ENCODE measurements around the gene VWA5B1.
"Not testable (repeated sequence)": the region's sequence is repeated elsewhere in the genome, so short reads cannot be mapped to it uniquely, and the experiment has no call there.

The VWA5B1 gene

DNA sequence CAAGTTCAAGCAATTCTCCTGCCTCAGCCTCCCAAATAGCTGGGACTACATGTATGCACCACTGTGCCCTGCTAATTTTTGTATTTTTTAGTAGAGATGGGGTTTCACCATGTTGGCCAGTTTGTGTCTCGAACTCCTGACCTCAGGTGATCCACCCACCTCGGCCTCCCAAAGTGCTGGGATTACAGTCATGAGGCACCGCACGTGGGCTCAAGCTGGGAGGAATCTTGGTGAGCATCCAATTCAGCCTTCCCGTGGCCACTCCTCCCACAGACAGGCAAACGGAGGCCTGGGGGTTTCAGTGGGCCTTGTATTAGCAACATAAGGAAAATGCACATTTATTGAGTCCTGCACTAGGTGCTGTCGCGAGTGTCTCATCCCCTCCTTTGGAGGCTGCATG lies 24.5 kb upstream of the VWA5B1 start:
- H3K36me3 ChIP-seq (ENCODE audit: insufficient read depth, low read length): no peaks in the 10 kb centered on the region
- peaks cover 27% of the 10 kb centered on the region for H3K27me3 ChIP-seq (ENCODE audit: control insufficient read depth, insufficient read depth, low read length)
- no peak overlapping the region for H3K4me2 ChIP-seq (ENCODE audit: low read length)
- H3K9me3 ChIP-seq (replicated peaks; ENCODE audit: low read length): no peaks in the 10 kb centered on the region
- no peaks in the 10 kb centered on the region for H3K4me1 ChIP-seq (ENCODE audit: control insufficient read depth, insufficient read depth, low read length)
- H3K4me3 ChIP-seq (ENCODE audit: low read length): no peak overlapping the region
- no peak overlapping the region for H3K9ac ChIP-seq (ENCODE audit: low read depth, low read length)

DNA sequence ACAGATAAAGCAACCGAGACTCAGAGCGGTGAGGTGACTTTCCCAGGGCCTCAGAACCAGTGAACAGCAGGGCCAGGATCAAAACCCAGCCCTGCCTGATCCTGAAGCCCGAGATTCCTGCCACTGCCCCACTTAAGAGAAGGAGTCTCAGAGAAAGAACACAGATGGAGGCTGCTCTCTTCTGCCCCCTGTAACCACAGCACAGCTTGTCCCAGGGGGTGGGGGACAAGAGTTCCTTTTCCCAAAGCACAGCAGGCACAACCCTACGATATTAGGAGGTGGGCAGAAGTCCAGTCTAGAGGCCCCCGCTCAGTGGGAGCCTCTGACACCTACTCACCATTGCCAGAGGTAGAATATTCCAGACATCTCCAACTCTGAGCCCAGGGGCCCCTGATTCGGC lies 24.0 kb upstream of the VWA5B1 start:
- Histone ChIP-seq H3K4me2 (ENCODE audit: low read length) (no peak overlapping the region), H3K27me3 (ENCODE audit: control insufficient read depth, insufficient read depth, low read length) (peaks cover 22% of the 10 kb centered on the region), H3K36me3 (ENCODE audit: insufficient read depth, low read length) (no peaks in the 10 kb centered on the region), H3K9me3 (replicated peaks; ENCODE audit: low read length) (no peaks in the 10 kb centered on the region), H3K4me3 (ENCODE audit: low read length) (no peak overlapping the region), H3K9ac (ENCODE audit: low read depth, low read length) (no peak overlapping the region), H3K4me1 (ENCODE audit: control insufficient read depth, insufficient read depth, low read length) (no peaks in the 10 kb centered on the region)

DNA sequence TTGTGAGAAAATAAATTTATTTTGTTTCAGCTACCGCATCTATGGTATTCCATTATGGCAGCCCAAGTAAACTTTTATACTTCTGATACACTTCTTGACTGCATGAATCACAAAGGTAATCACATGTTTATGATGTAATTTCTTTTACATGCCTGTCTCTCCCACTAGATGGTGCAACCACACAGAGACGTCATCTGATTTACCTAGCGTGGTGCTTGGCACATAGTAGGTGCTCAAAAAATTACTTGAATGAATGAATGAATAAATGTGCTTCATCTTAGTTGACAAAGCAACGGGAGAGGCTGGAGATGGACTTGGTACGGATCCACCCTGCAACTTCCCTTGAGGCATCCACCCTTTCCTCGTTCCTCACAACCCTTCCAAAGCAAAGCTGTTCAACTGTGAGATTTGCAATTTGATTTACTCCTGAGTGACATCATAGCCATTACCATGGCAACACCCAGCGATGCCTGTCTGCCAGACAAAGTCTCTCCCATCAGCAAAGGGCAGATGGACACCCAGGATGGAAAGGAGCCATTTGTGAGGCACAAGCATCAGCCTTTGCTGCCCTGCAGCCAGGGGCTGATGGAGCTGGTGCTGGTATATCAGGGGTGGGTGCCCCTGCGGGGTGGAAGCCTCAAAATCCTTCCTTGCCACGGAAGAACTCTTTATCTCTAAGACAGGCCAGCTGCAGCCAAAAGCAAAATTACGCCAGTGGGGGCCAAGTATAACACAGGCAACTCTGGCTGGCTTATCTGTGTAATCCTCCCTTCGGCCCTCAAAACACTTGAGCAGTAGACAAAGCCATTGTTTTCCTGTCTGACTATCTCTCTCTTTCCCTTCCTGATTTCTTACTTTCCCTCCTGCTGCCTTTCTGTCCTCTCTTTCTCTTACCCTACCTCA lies 18.9 kb upstream of the VWA5B1 start:
- Histone ChIP-seq H3K9ac (ENCODE audit: low read depth, low read length) (no peak overlapping the region), H3K9me3 (replicated peaks; ENCODE audit: low read length) (no peaks in the 10 kb centered on the region), H3K4me3 (ENCODE audit: low read length) (no peak overlapping the region), H3K4me2 (ENCODE audit: low read length) (no peak overlapping the region), H3K36me3 (ENCODE audit: insufficient read depth, low read length) (no peaks in the 10 kb centered on the region), H3K27me3 (ENCODE audit: control insufficient read depth, insufficient read depth, low read length) (peaks cover 13% of the 10 kb centered on the region), H3K4me1 (ENCODE audit: control insufficient read depth, insufficient read depth, low read length) (no peaks in the 10 kb centered on the region)

DNA sequence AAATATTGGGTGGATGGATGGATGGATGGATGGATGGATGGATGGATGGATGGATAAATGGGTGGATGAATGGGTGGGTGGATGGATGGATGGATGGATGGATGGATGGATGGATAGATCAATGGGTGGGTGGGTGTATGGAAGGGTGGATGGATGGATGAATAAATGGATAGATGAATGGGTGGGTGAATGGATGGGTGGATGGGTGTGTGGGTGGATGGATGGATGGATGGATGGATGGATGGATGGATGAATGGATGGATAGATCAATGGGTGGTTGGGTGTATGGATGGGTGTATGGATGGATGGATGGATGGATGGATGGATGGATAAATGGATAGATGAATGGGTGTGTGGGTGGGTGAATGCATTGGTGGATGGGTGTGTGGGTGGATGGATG lies 17.0 kb upstream of the VWA5B1 start:
- H3K9ac ChIP-seq (ENCODE audit: low read depth, low read length); H3K4me1 ChIP-seq (ENCODE audit: control insufficient read depth, insufficient read depth, low read length); H3K36me3 ChIP-seq (ENCODE audit: insufficient read depth, low read length); H3K9me3 ChIP-seq (replicated peaks; ENCODE audit: low read length); H3K4me2 ChIP-seq (ENCODE audit: low read length); H3K4me3 ChIP-seq (ENCODE audit: low read length): not testable (repeated sequence)
- peaks cover 14% of the 10 kb centered on the region for H3K27me3 ChIP-seq (ENCODE audit: control insufficient read depth, insufficient read depth, low read length)

DNA sequence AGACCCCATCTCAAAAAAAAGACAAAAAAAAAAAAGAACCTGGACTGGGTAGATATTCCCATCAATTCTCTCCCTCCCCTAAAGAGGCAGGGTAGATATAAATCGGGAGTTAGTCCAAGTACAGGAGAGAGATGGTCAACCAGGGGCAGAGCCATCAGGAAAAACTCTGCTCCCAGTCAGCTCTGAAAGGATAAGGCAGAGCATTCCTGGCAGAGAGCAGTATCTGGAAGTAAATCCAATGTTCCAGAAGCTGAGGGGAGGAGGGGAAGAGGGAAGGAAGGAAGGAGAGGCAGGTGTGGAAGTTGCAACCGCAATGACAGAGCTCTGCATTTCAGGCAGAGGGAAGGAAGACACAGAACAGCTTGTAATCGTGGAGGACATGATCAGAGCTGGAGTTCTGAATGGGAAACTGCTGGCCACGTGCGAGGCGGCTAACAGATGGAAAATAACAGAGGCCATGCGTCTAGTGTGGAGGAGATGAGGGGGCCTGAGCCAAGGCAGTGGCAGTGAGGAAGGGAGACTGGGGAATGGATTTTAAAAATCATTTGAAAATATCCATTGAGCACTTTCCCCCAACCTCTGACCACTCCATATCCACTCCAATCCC lies 15.3 kb upstream of the VWA5B1 start:
- no peak overlapping the region for H3K9ac ChIP-seq (ENCODE audit: low read depth, low read length)
- H3K4me2 ChIP-seq (ENCODE audit: low read length): no peak overlapping the region
- H3K9me3 ChIP-seq (replicated peaks; ENCODE audit: low read length): no peaks in the 10 kb centered on the region
- no peak overlapping the region for H3K4me3 ChIP-seq (ENCODE audit: low read length)
- peaks cover 9% of the 10 kb centered on the region for H3K27me3 ChIP-seq (ENCODE audit: control insufficient read depth, insufficient read depth, low read length)
- no peaks in the 10 kb centered on the region for H3K36me3 ChIP-seq (ENCODE audit: insufficient read depth, low read length)
- peaks cover 4% of the 10 kb centered on the region for H3K4me1 ChIP-seq (ENCODE audit: control insufficient read depth, insufficient read depth, low read length)

DNA sequence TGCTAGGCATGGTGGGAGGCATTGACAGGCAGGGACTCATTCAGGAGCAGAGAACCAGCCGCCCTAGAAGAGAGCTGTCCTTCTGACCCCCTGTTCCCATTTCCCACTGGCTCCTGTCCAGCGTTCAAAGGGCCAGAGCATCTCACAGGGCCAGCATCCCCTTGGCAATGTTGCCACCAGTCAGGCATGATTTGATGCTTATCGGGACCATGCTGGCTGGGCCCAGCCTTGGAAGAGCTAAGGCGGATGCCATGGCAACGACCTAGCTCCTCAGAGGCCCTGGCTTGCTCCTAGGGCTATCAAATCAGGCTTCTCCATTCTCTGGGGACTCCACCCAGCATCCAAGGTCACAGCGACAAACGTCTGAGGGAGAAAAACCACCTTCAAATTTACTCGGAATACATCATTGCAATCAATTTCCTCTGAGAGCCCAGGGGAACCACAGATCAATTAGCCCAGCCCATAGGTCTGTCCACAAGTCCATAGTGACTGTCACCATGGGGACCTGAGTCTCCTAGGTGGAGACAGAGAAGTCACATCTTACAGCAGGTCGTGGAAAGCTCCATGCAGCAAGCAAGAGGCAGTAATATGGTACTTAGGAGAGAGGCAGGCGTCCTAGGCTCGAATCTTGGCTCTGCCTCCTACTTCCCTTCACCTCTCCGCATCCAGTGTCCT lies 14.1 kb upstream of the VWA5B1 start:
- H3K4me1 ChIP-seq (ENCODE audit: control insufficient read depth, insufficient read depth, low read length): peaks cover 4% of the 10 kb centered on the region

DNA sequence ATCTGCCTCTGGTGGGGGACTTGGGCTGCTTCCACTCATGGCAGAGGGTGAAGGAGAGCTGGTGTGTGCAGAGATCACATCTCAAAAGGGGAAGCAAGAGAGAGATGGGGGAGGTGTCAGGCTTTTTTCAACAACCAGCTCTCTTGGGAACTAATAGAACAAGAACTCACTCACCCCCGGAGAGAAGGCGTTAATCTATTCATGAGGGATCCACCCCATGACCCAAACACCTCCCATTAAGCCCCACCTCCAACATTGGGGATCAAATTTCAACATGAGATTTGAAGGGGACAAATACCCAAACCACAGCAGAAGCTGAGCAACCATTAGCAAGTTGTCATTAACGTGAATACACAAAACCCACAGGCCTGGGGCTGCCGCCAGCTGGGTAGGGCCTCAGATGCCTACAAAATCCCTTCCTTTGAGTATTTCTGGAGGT lies 12.0 kb upstream of the VWA5B1 start:
- peaks cover 9% of the 10 kb centered on the region for H3K27me3 ChIP-seq (ENCODE audit: control insufficient read depth, insufficient read depth, low read length)
- H3K4me3 ChIP-seq (ENCODE audit: low read length): no peak overlapping the region
- H3K4me1 ChIP-seq (ENCODE audit: control insufficient read depth, insufficient read depth, low read length): peaks cover 4% of the 10 kb centered on the region
- no peak overlapping the region for H3K4me2 ChIP-seq (ENCODE audit: low read length)
- H3K9ac ChIP-seq (ENCODE audit: low read depth, low read length): no peak overlapping the region
- no peaks in the 10 kb centered on the region for H3K9me3 ChIP-seq (replicated peaks; ENCODE audit: low read length)
- H3K36me3 ChIP-seq (ENCODE audit: insufficient read depth, low read length): no peaks in the 10 kb centered on the region

More for the DNA sequence above, 14.1 kb upstream of the VWA5B1 start:
- H3K36me3 ChIP-seq (ENCODE audit: insufficient read depth, low read length): no peaks in the 10 kb centered on the region
- peaks cover 9% of the 10 kb centered on the region for H3K27me3 ChIP-seq (ENCODE audit: control insufficient read depth, insufficient read depth, low read length)
- H3K4me2 ChIP-seq (ENCODE audit: low read length): no peak overlapping the region
- H3K9me3 ChIP-seq (replicated peaks; ENCODE audit: low read length): no peaks in the 10 kb centered on the region
- H3K4me3 ChIP-seq (ENCODE audit: low read length): no peak overlapping the region
- no peak overlapping the region for H3K9ac ChIP-seq (ENCODE audit: low read depth, low read length)

DNA sequence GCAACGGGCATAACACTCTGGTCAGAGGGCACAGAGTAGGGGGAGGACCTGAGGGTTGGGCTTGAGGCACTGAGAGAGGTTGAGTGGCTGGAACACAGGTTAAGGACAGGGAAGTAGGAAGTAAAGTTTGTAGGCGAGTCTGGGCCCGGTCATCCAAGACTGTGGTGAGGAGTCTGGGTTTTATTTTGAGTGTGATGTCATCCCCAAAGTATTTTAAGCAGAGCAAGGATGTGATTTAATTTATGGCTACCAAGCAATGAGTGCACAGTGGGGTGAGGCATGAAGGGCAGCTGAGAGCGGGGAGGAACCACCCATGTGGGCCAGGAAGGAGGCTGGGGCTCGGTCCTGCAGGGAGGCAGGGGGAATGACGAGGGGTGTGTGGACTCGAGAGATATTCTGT lies 11.2 kb upstream of the VWA5B1 start:
- no peak overlapping the region for H3K9ac ChIP-seq (ENCODE audit: low read depth, low read length)
- H3K4me2 ChIP-seq (ENCODE audit: low read length): no peak overlapping the region
- no peaks in the 10 kb centered on the region for H3K9me3 ChIP-seq (replicated peaks; ENCODE audit: low read length)
- no peaks in the 10 kb centered on the region for H3K36me3 ChIP-seq (ENCODE audit: insufficient read depth, low read length)
- peaks cover 4% of the 10 kb centered on the region for H3K4me1 ChIP-seq (ENCODE audit: control insufficient read depth, insufficient read depth, low read length)
- no peak overlapping the region for H3K4me3 ChIP-seq (ENCODE audit: low read length)
- H3K27me3 ChIP-seq (ENCODE audit: control insufficient read depth, insufficient read depth, low read length): peaks cover 9% of the 10 kb centered on the region

DNA sequence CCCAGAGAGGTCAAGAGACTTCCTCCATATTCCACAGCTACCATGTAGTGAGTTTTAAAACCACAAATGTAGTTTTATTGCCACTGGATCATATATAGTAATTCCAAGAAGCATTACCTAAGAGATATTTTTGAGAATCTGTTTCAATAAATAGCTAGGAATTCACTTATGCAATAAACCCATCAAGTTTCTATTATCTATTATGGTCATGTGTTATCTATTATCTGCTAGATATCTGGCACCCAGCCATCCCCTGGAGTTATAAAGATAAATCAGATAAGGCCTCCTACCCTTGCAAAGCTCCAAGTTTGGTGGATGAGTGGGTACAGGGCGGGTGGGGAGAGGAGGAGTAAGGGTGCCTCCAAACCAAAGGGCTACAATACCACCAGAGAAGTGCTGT lies 10.3 kb upstream of the VWA5B1 start:
- Histone ChIP-seq H3K9me3 (replicated peaks; ENCODE audit: low read length) (no peaks in the 10 kb centered on the region), H3K4me2 (ENCODE audit: low read length) (no peak overlapping the region), H3K4me3 (ENCODE audit: low read length) (no peak overlapping the region), H3K27me3 (ENCODE audit: control insufficient read depth, insufficient read depth, low read length) (peaks cover 9% of the 10 kb centered on the region), H3K9ac (ENCODE audit: low read depth, low read length) (no peak overlapping the region), H3K4me1 (ENCODE audit: control insufficient read depth, insufficient read depth, low read length) (peaks cover 4% of the 10 kb centered on the region), H3K36me3 (ENCODE audit: insufficient read depth, low read length) (no peaks in the 10 kb centered on the region)

DNA sequence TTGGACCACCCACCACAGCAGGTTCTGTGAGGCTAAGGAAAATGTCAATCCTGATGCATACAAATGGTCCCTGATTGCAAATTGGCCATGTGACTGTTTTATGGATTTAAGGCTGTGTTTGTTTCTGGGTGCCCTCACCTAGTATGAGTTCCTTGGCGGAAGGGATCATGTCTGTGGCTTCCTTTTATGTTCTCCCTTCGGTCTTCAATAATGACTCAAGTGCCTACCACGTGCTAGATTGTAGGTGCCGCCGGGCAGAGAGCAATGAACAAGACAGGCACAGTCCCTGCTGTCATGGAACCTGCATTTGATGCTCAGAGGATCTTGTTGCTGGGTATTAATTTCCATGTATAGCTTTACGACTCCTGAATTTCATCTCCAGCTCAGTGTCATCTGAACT lies 9.8 kb upstream of the VWA5B1 start:
- no peak overlapping the region for H3K4me2 ChIP-seq (ENCODE audit: low read length)
- H3K9me3 ChIP-seq (replicated peaks; ENCODE audit: low read length): no peaks in the 10 kb centered on the region

DNA sequence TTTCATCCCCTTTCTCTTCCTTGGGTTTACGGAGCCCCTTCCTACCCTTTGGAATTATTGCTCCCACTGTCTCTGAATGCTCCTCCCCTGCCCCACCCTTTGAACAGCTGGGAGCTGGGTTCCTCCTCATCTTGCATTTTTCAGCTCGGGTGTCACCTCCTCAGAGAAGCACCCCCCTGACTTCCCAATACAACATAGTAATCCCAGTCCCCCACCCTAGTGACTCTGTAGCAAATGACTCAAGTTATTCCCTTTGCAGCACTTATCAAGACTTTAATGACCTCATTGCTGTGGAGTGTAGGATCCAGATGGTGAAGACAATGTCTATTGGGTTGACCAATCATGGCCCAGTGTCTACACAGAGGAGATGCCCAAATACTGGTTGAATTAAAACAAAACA lies 8.9 kb upstream of the VWA5B1 start:
- H3K9me3 ChIP-seq (replicated peaks; ENCODE audit: low read length): no peaks in the 10 kb centered on the region
- peaks cover 4% of the 10 kb centered on the region for H3K4me1 ChIP-seq (ENCODE audit: control insufficient read depth, insufficient read depth, low read length)
- no peak overlapping the region for H3K9ac ChIP-seq (ENCODE audit: low read depth, low read length)
- H3K36me3 ChIP-seq (ENCODE audit: insufficient read depth, low read length): no peaks in the 10 kb centered on the region
- no peak overlapping the region for H3K4me2 ChIP-seq (ENCODE audit: low read length)
- peaks cover 7% of the 10 kb centered on the region for H3K27me3 ChIP-seq (ENCODE audit: control insufficient read depth, insufficient read depth, low read length)
- H3K4me3 ChIP-seq (ENCODE audit: low read length): no peak overlapping the region

More for the DNA sequence above, 9.8 kb upstream of the VWA5B1 start:
- H3K4me1 ChIP-seq (ENCODE audit: control insufficient read depth, insufficient read depth, low read length): peaks cover 4% of the 10 kb centered on the region
- no peaks in the 10 kb centered on the region for H3K36me3 ChIP-seq (ENCODE audit: insufficient read depth, low read length)
- H3K4me3 ChIP-seq (ENCODE audit: low read length): no peak overlapping the region
- peaks cover 9% of the 10 kb centered on the region for H3K27me3 ChIP-seq (ENCODE audit: control insufficient read depth, insufficient read depth, low read length)
- H3K9ac ChIP-seq (ENCODE audit: low read depth, low read length): no peak overlapping the region
